Measurements from ENCODE around the gene STAT6.

The STAT6 gene

DNA sequence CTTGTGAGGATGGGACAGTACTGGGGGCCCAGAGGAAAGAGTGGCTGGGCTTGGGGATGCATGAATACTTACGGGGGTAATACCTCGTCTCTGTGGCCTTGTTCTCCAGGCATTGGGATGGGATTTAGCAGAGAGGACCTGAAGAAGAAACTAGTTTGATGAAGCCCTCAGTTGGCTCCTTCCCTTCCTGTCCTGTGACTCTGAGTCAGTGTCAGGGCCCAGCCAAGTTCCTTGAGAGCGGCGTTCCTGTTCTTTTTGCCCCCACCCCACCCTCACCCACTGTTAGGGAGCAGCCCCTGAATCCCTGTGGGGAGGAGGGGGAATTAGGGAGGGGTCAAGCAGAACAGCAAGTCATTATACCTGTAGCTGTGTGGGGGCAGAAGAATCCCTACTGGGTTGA is 41.5 kb upstream of the STAT6 start:
- Histone ChIP-seq H3K27me3 (ENCODE audit: control insufficient read depth, insufficient read depth, low read length) (no peaks in the 10 kb centered on the region), H3K4me1 (ENCODE audit: control insufficient read depth, low read depth, low read length) (peaks cover 10% of the 10 kb centered on the region), H3K4me3 (ENCODE audit: low read length) (no peak overlapping the region), H3K36me3 (ENCODE audit: control insufficient read depth, low read depth, low read length) (peaks cover 46% of the 10 kb centered on the region), H3K27ac (ENCODE audit: low read length) (no peak overlapping the region), H3K9me3 (ENCODE audit: control insufficient read depth, low read depth, low read length) (no peaks in the 10 kb centered on the region), H3K9ac (ENCODE audit: low read length) (no peak overlapping the region)

DNA sequence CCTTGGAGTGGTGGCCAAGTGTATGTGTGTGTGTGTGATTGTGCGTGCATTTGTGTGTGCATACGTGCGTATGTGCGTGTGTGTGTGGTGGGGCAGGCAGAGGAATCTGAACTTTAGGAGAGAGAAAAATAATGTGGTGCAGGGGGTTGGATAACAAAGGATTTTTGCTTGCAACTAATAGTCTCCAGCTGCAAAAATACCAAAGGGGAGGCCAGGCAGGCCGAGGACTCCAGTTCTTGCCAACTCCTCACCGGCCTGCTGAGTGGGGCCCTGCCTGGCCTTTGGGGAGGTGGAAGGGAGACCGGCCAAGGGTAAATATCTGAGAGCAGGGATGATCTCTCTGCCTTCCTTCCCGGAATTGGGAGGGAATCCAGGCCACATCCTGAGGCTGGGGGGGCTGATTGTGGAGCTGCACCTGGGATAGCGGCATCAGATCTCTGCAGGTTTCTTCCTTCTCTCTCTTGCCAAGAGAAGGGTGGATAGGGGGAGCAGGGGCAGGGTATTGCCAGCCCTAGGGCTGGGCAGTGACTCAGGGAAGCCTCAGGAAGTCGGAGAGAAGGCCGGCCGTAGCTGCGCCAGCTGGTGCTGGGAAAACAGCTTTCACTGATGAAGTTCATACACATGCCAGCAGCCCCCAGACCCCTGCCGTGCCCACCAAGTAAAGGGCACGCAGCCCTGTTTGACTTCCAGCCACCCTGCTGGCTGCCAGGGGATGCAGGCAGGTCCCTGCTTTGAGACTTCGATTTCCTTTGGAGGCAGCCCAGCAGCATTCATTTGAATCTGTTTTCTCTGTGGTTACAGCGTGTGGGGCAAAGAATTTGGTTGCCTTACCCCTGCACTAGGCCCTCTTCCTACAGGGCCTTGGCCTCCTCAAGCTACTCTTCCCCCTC is 40.8 kb upstream of the STAT6 start:
- no peak overlapping the region for H3K4me3 ChIP-seq (ENCODE audit: low read length)
- no peak overlapping the region for H3K9ac ChIP-seq (ENCODE audit: low read length)
- H3K36me3 ChIP-seq (ENCODE audit: control insufficient read depth, low read depth, low read length) = peaks cover 44% of the 10 kb centered on the region
- H3K4me1 ChIP-seq (ENCODE audit: control insufficient read depth, low read depth, low read length) = peaks cover 10% of the 10 kb centered on the region
- H3K9me3 ChIP-seq (ENCODE audit: control insufficient read depth, low read depth, low read length) = no peaks in the 10 kb centered on the region
- no peak overlapping the region for H3K27ac ChIP-seq (ENCODE audit: low read length)
- H3K27me3 ChIP-seq (ENCODE audit: control insufficient read depth, insufficient read depth, low read length) = no peaks in the 10 kb centered on the region

DNA sequence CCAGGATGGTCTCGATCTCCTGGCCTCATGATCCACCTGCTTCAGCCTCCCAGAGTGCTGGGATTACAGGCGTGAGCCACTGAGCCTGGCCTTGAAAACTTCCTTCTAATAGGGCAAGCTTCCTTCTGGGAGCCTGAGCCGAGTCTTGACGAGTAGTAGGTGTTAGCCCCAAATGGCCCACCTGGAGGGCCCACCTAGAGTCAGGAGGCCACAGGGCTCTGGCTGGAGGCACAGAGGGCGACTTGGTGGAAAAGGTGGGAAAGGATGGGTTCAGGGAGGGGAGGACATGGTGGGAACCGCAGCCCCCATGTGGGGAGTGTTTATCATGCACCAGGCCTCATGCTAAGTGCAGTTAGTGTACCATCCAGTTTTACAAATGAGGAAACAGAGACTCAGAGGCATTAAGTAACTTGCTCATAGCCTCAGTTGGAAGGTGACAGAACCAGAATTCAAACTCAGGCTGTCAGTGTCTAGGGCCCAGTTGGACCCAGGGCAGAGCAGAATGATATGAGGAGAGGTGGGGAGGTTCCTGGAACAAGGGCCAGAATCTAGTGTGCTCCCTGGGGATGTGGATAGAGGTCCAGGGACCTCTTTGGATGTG is 39.3 kb upstream of the STAT6 start:
- Histone ChIP-seq H3K9ac (ENCODE audit: low read length) (no peak overlapping the region), H3K36me3 (ENCODE audit: control insufficient read depth, low read depth, low read length) (peaks cover 43% of the 10 kb centered on the region), H3K27me3 (ENCODE audit: control insufficient read depth, insufficient read depth, low read length) (no peaks in the 10 kb centered on the region), H3K27ac (ENCODE audit: low read length) (no peak overlapping the region), H3K4me3 (ENCODE audit: low read length) (no peak overlapping the region), H3K9me3 (ENCODE audit: control insufficient read depth, low read depth, low read length) (no peaks in the 10 kb centered on the region), H3K4me1 (ENCODE audit: control insufficient read depth, low read depth, low read length) (peaks cover 10% of the 10 kb centered on the region)

DNA sequence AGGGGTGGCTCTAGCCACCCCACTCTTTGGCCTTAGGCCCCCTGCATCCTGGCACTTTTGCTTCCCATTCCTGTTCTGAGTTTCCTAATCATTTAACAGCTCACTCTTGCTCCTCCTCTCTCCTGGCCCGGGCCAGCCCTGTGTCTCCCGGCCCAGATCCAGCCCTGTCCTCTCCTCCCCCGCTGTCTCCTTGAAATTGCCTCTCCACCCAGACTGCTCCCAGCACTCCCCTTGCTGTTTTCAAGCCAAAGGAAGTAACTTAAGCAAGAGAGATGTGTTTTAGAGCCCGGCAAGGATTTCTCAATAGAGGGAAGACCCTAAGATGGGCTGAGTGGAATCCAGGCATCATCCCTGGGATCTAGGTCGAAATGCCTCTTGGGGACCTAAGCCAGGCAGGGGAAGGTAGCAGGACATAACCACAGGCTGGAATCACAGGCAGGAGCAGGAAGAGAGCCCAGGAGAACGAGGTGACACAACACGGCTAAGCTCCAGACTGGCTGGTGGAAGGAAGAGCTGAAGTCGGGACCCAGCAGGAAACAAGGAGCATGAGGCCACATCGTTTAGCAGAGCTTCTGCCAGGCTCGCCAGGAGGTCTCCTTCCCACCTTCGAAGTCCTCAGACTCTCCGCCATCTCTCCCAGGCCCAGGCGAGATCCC is 38.2 kb upstream of the STAT6 start:
- H3K4me1 ChIP-seq (ENCODE audit: control insufficient read depth, low read depth, low read length) = peaks cover 10% of the 10 kb centered on the region
- peaks cover 43% of the 10 kb centered on the region for H3K36me3 ChIP-seq (ENCODE audit: control insufficient read depth, low read depth, low read length)
- no peaks in the 10 kb centered on the region for H3K9me3 ChIP-seq (ENCODE audit: control insufficient read depth, low read depth, low read length)
- H3K27me3 ChIP-seq (ENCODE audit: control insufficient read depth, insufficient read depth, low read length) = no peaks in the 10 kb centered on the region
- H3K4me3 ChIP-seq (ENCODE audit: low read length) = no peak overlapping the region
- H3K9ac ChIP-seq (ENCODE audit: low read length) = no peak overlapping the region
- H3K27ac ChIP-seq (ENCODE audit: low read length) = no peak overlapping the region

DNA sequence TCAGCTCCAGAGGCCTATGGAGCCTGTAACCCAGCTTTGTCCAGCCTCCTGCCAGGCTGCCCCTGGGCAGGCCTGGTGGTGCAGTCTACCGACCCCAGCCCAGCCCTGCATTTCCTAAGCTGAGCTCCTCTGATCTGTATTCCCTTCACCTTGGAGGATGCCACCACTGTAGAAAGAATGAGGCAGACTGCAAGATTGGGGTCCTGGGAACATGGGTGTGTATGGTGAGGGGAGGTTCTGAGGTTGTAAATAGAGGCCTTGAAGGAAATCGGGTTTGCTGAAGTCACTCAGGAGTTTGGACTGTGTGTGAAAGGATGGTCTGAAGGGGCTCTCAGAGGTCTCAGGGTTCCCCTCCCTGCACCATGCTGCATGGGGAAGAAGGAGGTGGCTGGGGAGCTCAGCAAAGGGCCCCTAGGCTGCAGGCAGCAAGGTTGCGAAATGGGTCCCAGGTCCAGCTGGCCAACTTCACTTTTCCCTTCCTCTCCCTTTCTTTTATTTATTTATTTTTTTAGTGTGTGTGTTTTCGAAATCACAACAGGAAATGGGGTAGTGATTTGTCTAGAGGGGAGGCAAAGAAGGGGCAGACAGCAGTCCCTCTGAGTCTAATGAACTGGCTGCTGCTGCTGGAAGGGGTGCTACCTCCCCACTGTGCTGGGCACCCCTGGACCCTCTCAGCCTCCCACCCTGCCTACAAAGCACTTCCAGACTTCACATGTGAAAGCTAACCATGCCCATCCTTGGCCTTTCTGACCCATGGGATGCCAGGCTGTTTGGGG is 37.5 kb upstream of the STAT6 start:
- Histone ChIP-seq H3K27me3 (ENCODE audit: control insufficient read depth, insufficient read depth, low read length) (no peaks in the 10 kb centered on the region), H3K36me3 (ENCODE audit: control insufficient read depth, low read depth, low read length) (peaks cover 47% of the 10 kb centered on the region), H3K27ac (ENCODE audit: low read length) (no peak overlapping the region), H3K9ac (ENCODE audit: low read length) (no peak overlapping the region), H3K4me3 (ENCODE audit: low read length) (no peak overlapping the region), H3K9me3 (ENCODE audit: control insufficient read depth, low read depth, low read length) (no peaks in the 10 kb centered on the region), H3K4me1 (ENCODE audit: control insufficient read depth, low read depth, low read length) (peaks cover 10% of the 10 kb centered on the region)

DNA sequence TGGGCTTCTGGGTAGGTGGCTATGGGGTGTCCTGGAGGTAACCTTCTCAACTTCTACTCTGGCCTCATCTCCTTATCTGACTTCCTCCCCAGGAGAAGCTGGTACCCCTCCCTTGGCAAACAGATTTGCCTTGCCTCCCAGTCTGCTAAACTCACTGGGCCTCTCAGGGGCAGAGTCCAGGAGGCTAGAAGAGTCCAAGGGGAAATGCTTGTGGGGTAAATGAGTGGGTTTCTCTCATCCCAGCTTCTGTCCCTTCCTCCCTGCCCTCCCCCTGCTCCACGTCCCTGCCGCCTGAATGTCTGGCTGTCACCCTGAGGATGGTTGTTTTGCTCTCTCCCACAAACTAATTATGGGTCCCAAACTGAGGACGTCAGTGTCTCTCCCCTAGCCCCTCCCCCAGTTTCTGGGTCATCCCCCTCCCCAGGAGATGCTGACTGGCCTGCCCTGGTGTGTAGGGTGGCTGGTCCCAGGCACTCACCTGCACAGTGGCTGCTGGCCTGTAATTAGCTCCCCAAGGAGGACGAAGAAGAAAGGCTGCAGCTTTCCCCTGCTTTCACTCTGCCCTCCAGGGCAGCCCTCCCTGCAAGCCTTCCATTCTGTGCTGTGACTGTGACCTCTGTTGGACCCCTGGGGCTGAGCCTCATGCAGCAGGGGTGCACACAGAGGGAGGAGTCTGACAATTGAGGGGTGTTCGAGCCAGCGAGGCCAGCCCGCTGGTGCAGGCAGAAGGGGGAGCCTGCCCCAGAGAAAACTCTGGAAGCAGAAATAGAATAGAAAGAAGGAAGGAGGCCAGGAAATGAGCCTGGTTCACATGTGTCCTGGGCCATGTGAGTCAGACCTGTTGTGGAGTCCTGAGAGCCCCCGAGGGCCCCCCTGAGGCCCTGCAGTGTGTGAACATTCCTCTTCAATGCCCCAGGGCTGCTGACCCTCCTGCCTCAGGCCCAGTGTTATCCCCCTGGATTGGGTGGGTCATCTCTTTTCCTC is 36.1 kb upstream of the STAT6 start, which contains the start of gene LRP1-AS:
Gene LRP1-AS (minus strand): TSS at position 659 of the 984 bp plus-strand sequence.
- Histone ChIP-seq H3K9me3 (ENCODE audit: control insufficient read depth, low read depth, low read length) (no peaks in the 10 kb centered on the region), H3K4me1 (ENCODE audit: control insufficient read depth, low read depth, low read length) (peaks cover 7% of the 10 kb centered on the region), H3K4me3 (ENCODE audit: low read length) (no peak within 1 kb of the TSS), H3K36me3 (ENCODE audit: control insufficient read depth, low read depth, low read length) (peaks cover 60% of the 10 kb centered on the region), H3K27ac (ENCODE audit: low read length) (no peak within 1 kb of the TSS), H3K27me3 (ENCODE audit: control insufficient read depth, insufficient read depth, low read length) (no peaks in the 10 kb centered on the region), H3K9ac (ENCODE audit: low read length) (no peak within 1 kb of the TSS)

DNA sequence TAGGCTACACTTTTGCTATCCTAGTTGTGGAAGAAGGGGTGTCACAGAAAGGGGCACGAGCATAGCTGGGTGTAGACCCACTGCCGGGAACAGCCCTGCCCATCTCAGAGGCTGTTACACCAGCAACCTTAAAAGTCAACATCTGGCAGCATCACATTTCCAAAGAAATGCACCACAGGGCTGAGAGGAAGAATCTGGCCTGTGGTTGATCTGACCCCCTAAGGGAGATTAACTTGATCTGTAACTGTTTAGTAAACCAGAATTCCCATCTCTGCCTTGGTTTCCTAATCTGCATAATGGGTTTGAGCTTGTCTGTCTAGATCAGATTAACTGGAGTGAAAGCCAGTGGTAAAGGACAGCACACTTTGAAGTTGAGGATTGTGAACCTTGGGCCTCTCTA is 34.9 kb upstream of the STAT6 start:
- H3K36me3 ChIP-seq (ENCODE audit: control insufficient read depth, low read depth, low read length) = peaks cover 72% of the 10 kb centered on the region
- no peaks in the 10 kb centered on the region for H3K4me1 ChIP-seq (ENCODE audit: control insufficient read depth, low read depth, low read length)
- no peaks in the 10 kb centered on the region for H3K9me3 ChIP-seq (ENCODE audit: control insufficient read depth, low read depth, low read length)
- H3K27ac ChIP-seq (ENCODE audit: low read length) = no peak overlapping the region
- no peak overlapping the region for H3K4me3 ChIP-seq (ENCODE audit: low read length)
- no peaks in the 10 kb centered on the region for H3K27me3 ChIP-seq (ENCODE audit: control insufficient read depth, insufficient read depth, low read length)
- H3K9ac ChIP-seq (ENCODE audit: low read length) = no peak overlapping the region

DNA sequence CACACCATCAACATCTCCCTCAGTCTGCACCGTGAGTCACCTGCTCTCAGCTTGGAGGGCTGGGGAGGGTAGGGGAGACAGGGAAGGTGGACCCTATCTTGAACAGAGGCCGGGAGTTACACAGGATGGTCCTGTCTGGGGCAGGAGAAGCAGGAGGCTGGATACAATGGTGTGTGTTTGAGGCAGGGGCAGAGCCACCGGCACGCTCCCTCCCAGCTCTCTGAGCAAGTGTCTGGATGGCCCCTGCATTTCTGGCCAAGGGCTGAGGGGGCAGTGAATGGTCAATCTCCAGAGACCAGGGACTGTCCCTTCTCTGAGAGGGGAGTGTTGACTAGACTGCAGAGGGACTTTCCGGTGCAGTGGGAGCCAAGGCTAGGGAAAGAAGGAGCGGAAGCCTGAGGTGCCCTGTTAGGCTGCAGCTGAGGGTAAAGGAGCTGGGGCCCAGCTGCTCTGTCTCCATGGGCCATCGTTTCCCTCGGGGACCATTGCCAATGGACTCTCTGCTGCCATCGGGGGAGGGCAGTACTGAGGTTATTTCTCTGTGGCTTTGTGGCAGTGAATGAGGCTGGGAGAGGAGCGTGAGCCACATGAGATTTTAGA is 34.4 kb upstream of the STAT6 start:
- H3K36me3 ChIP-seq (ENCODE audit: control insufficient read depth, low read depth, low read length) = peaks cover 74% of the 10 kb centered on the region
- H3K27me3 ChIP-seq (ENCODE audit: control insufficient read depth, insufficient read depth, low read length) = no peaks in the 10 kb centered on the region
- no peak overlapping the region for H3K27ac ChIP-seq (ENCODE audit: low read length)
- no peaks in the 10 kb centered on the region for H3K4me1 ChIP-seq (ENCODE audit: control insufficient read depth, low read depth, low read length)
- no peak overlapping the region for H3K4me3 ChIP-seq (ENCODE audit: low read length)
- H3K9me3 ChIP-seq (ENCODE audit: control insufficient read depth, low read depth, low read length) = no peaks in the 10 kb centered on the region
- no peak overlapping the region for H3K9ac ChIP-seq (ENCODE audit: low read length)

DNA sequence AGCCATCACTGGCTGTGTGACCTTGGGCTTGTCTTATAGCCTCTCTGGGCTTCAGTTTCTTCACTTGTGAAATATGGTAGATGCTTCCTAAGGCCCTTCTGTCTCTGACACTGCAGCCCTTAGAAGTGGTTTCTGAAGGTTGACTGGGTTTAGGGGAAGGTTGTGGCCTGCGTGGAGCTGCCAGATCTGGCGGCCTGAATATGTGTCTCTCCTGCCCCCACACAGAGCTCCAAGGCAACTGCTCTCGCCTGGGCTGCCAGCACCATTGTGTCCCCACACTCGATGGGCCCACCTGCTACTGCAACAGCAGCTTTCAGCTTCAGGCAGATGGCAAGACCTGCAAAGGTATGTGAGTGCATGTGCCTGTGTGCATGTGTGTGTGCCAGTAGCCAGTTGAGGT is 32.3 kb upstream of the STAT6 start:
- H3K36me3 ChIP-seq (ENCODE audit: control insufficient read depth, low read depth, low read length) = peaks cover 83% of the 10 kb centered on the region
- H3K9me3 ChIP-seq (ENCODE audit: control insufficient read depth, low read depth, low read length) = no peaks in the 10 kb centered on the region
- H3K4me1 ChIP-seq (ENCODE audit: control insufficient read depth, low read depth, low read length) = no peaks in the 10 kb centered on the region
- no peak overlapping the region for H3K27ac ChIP-seq (ENCODE audit: low read length)
- no peak overlapping the region for H3K9ac ChIP-seq (ENCODE audit: low read length)
- no peaks in the 10 kb centered on the region for H3K27me3 ChIP-seq (ENCODE audit: control insufficient read depth, insufficient read depth, low read length)
- H3K4me3 ChIP-seq (ENCODE audit: low read length) = no peak overlapping the region

DNA sequence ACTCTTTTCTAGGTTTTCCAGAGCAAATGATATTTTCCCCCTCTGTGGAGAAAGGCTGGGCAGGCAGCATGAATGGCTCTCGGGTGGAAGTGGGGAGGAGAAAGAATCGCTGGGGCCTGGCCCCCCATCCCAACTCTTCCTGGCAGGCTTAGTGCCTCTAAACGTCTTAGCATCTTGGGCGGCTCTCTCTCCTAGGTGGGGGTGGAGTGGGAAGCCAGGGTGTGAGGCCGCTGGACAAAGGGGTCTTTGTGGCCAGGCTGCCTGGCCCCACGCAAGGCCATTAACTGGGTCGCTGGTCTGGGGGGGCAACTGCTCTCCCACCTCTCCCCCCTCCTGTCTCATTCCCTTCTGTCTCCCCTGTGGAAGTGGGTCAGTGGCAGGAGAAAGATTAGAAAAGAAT is 31.6 kb upstream of the STAT6 start:
- Histone ChIP-seq H3K27me3 (ENCODE audit: control insufficient read depth, insufficient read depth, low read length) (no peaks in the 10 kb centered on the region), H3K9ac (ENCODE audit: low read length) (no peak overlapping the region), H3K27ac (ENCODE audit: low read length) (no peak overlapping the region), H3K4me3 (ENCODE audit: low read length) (no peak overlapping the region), H3K4me1 (ENCODE audit: control insufficient read depth, low read depth, low read length) (no peaks in the 10 kb centered on the region), H3K9me3 (ENCODE audit: control insufficient read depth, low read depth, low read length) (no peaks in the 10 kb centered on the region), H3K36me3 (ENCODE audit: control insufficient read depth, low read depth, low read length) (peaks cover 78% of the 10 kb centered on the region)
